IMR-90 (cell line): Measurements from ENCODE around the gene IDI2. TPM values are rescaled to one million over a fixed set of nuclear protein-coding genes. Genes with fewer than 3 reads are reported as not detected.

Experiments used
- ATAC-seq: fragments of 200-7000 bp; cut with Tn5 transposase; 2 replicates; pipeline ENCODE4 v1.9.1; 2020; ENCODE audit warnings: low read depth, mild to moderate bottlenecking, moderate library complexity
- BruUV-seq: library from RNA; stranded (reverse); fragments of 400-500 nt; replicated peaks from 2 replicates; lab custom pipeline; 2021; lab: Mats Ljungman, UMichigan
- CTCF ChIA-PET: fragments of 300-600 bp; formaldehyde crosslinking; extraction: SDS; loops from one replicate; lab custom pipeline; 2021; ENCODE audit warnings: antibody characterized with exemption; lab: Yijun Ruan, JAX
- POLR2A ChIA-PET: fragments of 300-600 bp; sonication (Branson Sonifier 250); formaldehyde crosslinking; loops from one replicate; lab custom pipeline; 2022; ENCODE audit warnings: antibody characterized with exemption; ENCODE audit not compliant: unreplicated experiment; lab: Charles Lee
- DNase-seq: peaks from one replicate; pipeline ENCODE4 v3.0.0; 2013
- H2AFZ ChIP-seq: replicated peaks from 2 replicates; pipeline ENCODE3; 2013; ENCODE audit warnings: low read length, mild to moderate bottlenecking; ENCODE audit not compliant: poor library complexity
- H2AK5ac ChIP-seq: 2 replicates; pipeline ENCODE4 v1.6.1; 2013; ENCODE audit warnings: low read depth, low read length, inconsistent platforms
- H2AK9ac ChIP-seq: replicated peaks from 2 replicates; pipeline ENCODE3; 2013; ENCODE audit warnings: mild to moderate bottlenecking, low read depth, low read length, moderate library complexity; ENCODE audit not compliant: poor library complexity
- H2BK120ac ChIP-seq: 2 replicates; pipeline ENCODE4 v1.6.1; 2013; ENCODE audit warnings: low read depth, low read length, inconsistent platforms
- H2BK15ac ChIP-seq: 3 replicates; pipeline ENCODE4 v1.6.1; 2013; ENCODE audit warnings: low read depth, low read length, inconsistent platforms
- H2BK20ac ChIP-seq: 2 replicates; pipeline ENCODE4 v1.6.1; 2013; ENCODE audit warnings: low read depth, mild to moderate bottlenecking, inconsistent platforms, low read length, moderate library complexity
- H2BK5ac ChIP-seq: 2 replicates; pipeline ENCODE4 v1.6.1; 2013; ENCODE audit warnings: mild to moderate bottlenecking, low read depth, low read length, inconsistent platforms; ENCODE audit not compliant: poor library complexity, severe bottlenecking
- H3K14ac ChIP-seq: replicated peaks from 2 replicates; pipeline ENCODE4 v1.6.1; 2013; ENCODE audit warnings: low read depth, low read length, inconsistent platforms
- H3K18ac ChIP-seq: 2 replicates; pipeline ENCODE4 v1.6.1; 2013; ENCODE audit warnings: low read depth, low read length, control low read depth
- H3K23ac ChIP-seq: 2 replicates; pipeline ENCODE4 v1.6.1; 2013; ENCODE audit warnings: low read depth, low read length, inconsistent platforms
- H3K27ac ChIP-seq: 2 replicates; pipeline ENCODE4 v1.5.1; 2013; ENCODE audit warnings: mild to moderate bottlenecking, control low read depth, low read length; ENCODE audit not compliant: insufficient read depth
- H3K27me3 ChIP-seq: 2 replicates; pipeline ENCODE4 v1.6.1; 2013; ENCODE audit warnings: low read length; ENCODE audit not compliant: control insufficient read depth, insufficient read depth
- H3K36me3 ChIP-seq: 2 replicates; pipeline ENCODE4 v1.6.1; 2013; ENCODE audit warnings: low read length, mixed read lengths; ENCODE audit not compliant: control insufficient read depth, insufficient read depth
- H3K4ac ChIP-seq: 2 replicates; pipeline ENCODE4 v1.6.1; 2013; ENCODE audit warnings: low read depth, low read length, inconsistent platforms
- H3K4me1 ChIP-seq: 2 replicates; pipeline ENCODE4 v1.6.1; 2013; ENCODE audit warnings: low read length, mixed read lengths; ENCODE audit not compliant: control insufficient read depth, insufficient read depth
- H3K4me2 ChIP-seq: 2 replicates; pipeline ENCODE4 v1.6.1; 2013; ENCODE audit warnings: low read depth, mild to moderate bottlenecking, control low read depth, low read length, moderate library complexity
- H3K4me3 ChIP-seq: 2 replicates; pipeline ENCODE4 v1.5.1; 2013; ENCODE audit warnings: low read depth, mild to moderate bottlenecking, control low read depth, low read length, moderate library complexity; ENCODE audit not compliant: insufficient read depth
- H3K56ac ChIP-seq: 2 replicates; pipeline ENCODE4 v1.6.1; 2013; ENCODE audit warnings: low read length, inconsistent platforms; ENCODE audit not compliant: insufficient read depth; ENCODE audit errors: extremely low read depth
- H3K79me1 ChIP-seq, 2 experiments: 2 replicates each; pipeline ENCODE4 v1.6.1; 2013; ENCODE audit warnings: low read length in 2 of 2, inconsistent platforms in 1 of 2, low read depth in 1 of 2
- H3K9ac ChIP-seq: 2 replicates; pipeline ENCODE4 v1.6.1; 2013; ENCODE audit warnings: low read depth, low read length, control low read depth
- H3K9me1 ChIP-seq: 2 replicates; pipeline ENCODE4 v1.6.1; 2013; ENCODE audit warnings: low read length, inconsistent platforms; ENCODE audit not compliant: insufficient read depth
- H3K9me3 ChIP-seq: 2 replicates; pipeline ENCODE4 v1.6.1; 2013; ENCODE audit warnings: low read length; ENCODE audit not compliant: control insufficient read depth, insufficient read depth
- H4K20me1 ChIP-seq: 2 replicates; pipeline ENCODE4 v1.6.1; 2013; ENCODE audit warnings: low read length, inconsistent platforms; ENCODE audit not compliant: insufficient read depth
- H4K5ac ChIP-seq: 2 replicates; pipeline ENCODE4 v1.6.1; 2013; ENCODE audit warnings: mild to moderate bottlenecking, low read depth, low read length, control low read depth
- H4K8ac ChIP-seq, 2 experiments: 2 replicates each; pipeline ENCODE4 v1.6.1; 2013; ENCODE audit warnings: low read depth in 2 of 2, low read length in 2 of 2, control low read depth in 1 of 2, inconsistent platforms in 1 of 2
- H4K91ac ChIP-seq: 2 replicates; pipeline ENCODE4 v1.6.1; 2013; ENCODE audit warnings: low read depth, low read length, inconsistent platforms; ENCODE audit not compliant: insufficient read depth
- BHLHE40 ChIP-seq: fragments of 150-350 bp; IDR thresholded peaks from 2 replicates; pipeline ENCODE4 v1.6.1; 2016; ENCODE audit warnings: mild to moderate bottlenecking, low read depth, low read length
- CEBPB ChIP-seq: IDR thresholded peaks from 2 replicates; pipeline ENCODE4 v1.6.1; 2012; ENCODE audit warnings: low read depth, low read length, improper control_type of control experiment
- CHD1 ChIP-seq: IDR thresholded peaks from 2 replicates; pipeline ENCODE4 v1.6.1; 2012; ENCODE audit warnings: low read depth, low read length, improper control_type of control experiment
- FOS ChIP-seq: fragments of 150-350 bp; IDR thresholded peaks from 2 replicates; pipeline ENCODE4 v1.6.1; 2016; ENCODE audit warnings: low read depth, low read length
- MAFK ChIP-seq: IDR thresholded peaks from 2 replicates; pipeline ENCODE4 v1.6.1; 2012; ENCODE audit warnings: low read depth, low read length, improper control_type of control experiment
- MAZ ChIP-seq: IDR thresholded peaks from 2 replicates; pipeline ENCODE4 v1.6.1; 2012; ENCODE audit warnings: low read depth, mild to moderate bottlenecking, low read length, improper control_type of control experiment, moderate library complexity, borderline replicate concordance
- POLR2A ChIP-seq: IDR thresholded peaks from 2 replicates; pipeline ENCODE4 v1.6.1; 2012; ENCODE audit warnings: mild to moderate bottlenecking, low read depth, low read length
- RAD21 ChIP-seq: IDR thresholded peaks from 2 replicates; pipeline ENCODE4 v1.6.1; 2012; ENCODE audit warnings: low read length, improper control_type of control experiment
- RCOR1 ChIP-seq: IDR thresholded peaks from 2 replicates; pipeline ENCODE4 v1.6.1; 2012; ENCODE audit warnings: mild to moderate bottlenecking, low read length, improper control_type of control experiment; ENCODE audit not compliant: insufficient replicate concordance
- SMC3 ChIP-seq: fragments of 150-350 bp; IDR thresholded peaks from 2 replicates; pipeline ENCODE4 v1.6.1; 2016; ENCODE audit warnings: low read depth, mild to moderate bottlenecking, antibody characterized with exemption, low read length, moderate library complexity
- WGBS, 2 experiments: methylation state at CpG; one replicate each; pipeline versions ENCODE4 v1.1.5 to v1.1.7; 2013; ENCODE audit warnings: missing lambda C conversion rate in 2 of 2; ENCODE audit not compliant: insufficient read length in 1 of 2; ENCODE audit errors: extremely low coverage in 2 of 2; 5-methylcytosine and 5-hydroxymethylcytosine counted together
- dilution Hi-C: fragments of 300-500 bp; cut with HindIII; formaldehyde crosslinking; loops from one replicate; pipeline ENCODE4 v1.14.3; 2018; ENCODE audit warnings: low sequenced_read_pairs; ENCODE audit not compliant: unreplicated experiment
- in situ Hi-C: fragments of 300-500 bp; cut with MboI; formaldehyde crosslinking; loops from 3 replicates; pipeline ENCODE4 v1.14.3; 2019; ENCODE audit warnings: low sequenced_read_pairs, inconsistent platforms, mixed read lengths
- intact Hi-C: fragments of 100-400 bp; cut with micrococcal nuclease; formaldehyde crosslinking; loops from 2 replicates; pipeline ENCODE4 v1.10.0; 2022
- polyA plus RNA-seq, 3 experiments: library from polyadenylated mRNA; depleted of rRNA; stranded (reverse); fragments of >200 nt; gene quantifications; 2 replicates each; pipeline ENCODE4 v1.2.3, GENCODE V29; 2012; ENCODE audit warnings: low replicate concordance in 1 of 3
- total RNA-seq: library from RNA; depleted of rRNA; stranded (reverse); fragments of >200 nt; gene quantifications from 2 replicates; pipeline ENCODE4 v1.2.3, GENCODE V29; 2012

The IDI2 gene
- total and polyA plus RNA-seq, 2 of the 4 experiments (the other 2 are of a cell fraction) = not detected

GRCh38 chr10:986881-987619 lies 38.6 kb downstream of the IDI2 start:
- peak overlapping the region; percentile 99 for H3K23ac ChIP-seq
- H2BK15ac ChIP-seq = peak overlapping the region; percentile 80; the same call in 2 of the 3 replicates
- peak overlapping the region; percentile 85; the same call in 1 of the 2 replicates for H2BK20ac ChIP-seq
- DNase-seq (peak; percentile 86), ATAC-seq (peak; percentile 25)
- H3K9me1 ChIP-seq = peaks cover 26% of the 10 kb centered on the region
- H4K91ac ChIP-seq = peak overlapping the region; percentile 99
- H4K20me1 ChIP-seq = peaks cover 27% of the 10 kb centered on the region
- H3K4me3 ChIP-seq = peak overlapping the region; percentile 63
- dilution Hi-C loops = no loop called here
- peak overlapping the region; percentile 87 for H4K5ac ChIP-seq
- in situ Hi-C loops = no loop called here
- H3K79me1 ChIP-seq = peaks cover 22 to 58% of the 10 kb centered on the region in 2 experiments
- peak overlapping the region; percentile 83 for H3K9ac ChIP-seq
- peak overlapping the region; percentile 83 for H3K18ac ChIP-seq
- peak overlapping the region; percentile 97 for H2BK5ac ChIP-seq
- TF ChIP-seq MAZ (peak; percentile 49; the same call in 1 of the 2 replicates), SMC3 (no peak), MAFK (no peak), RCOR1 (no peak), POLR2A (peak; percentile 52; the same call in 1 of the 2 replicates), FOS (no peak), RAD21 (no peak; the same call in 1 of the 2 replicates), CHD1 (no peak), BHLHE40 (0 out of 2 replicates have a peak, but pooled peaks have one; percentile 21), CEBPB (no peak)
- H3K4me2 ChIP-seq = peak overlapping the region; percentile 86
- peak overlapping the region; percentile 99 for H3K4ac ChIP-seq
- peak overlapping the region; percentile 73 to 99 for H4K8ac ChIP-seq
- BruUV-seq = TSS peak; percentile 74
- ChIA-PET POLR2A (interaction anchor here (0.6 kb wide), 1 partner anchor 58 kb away, joined by 4 read pairs; no protein-coding TSS in a partner anchor), CTCF (no interaction called here)
- intact Hi-C loops = loop anchor here (1.0 to 5.0 kb wide), 2 partner anchors 56 to 475 kb away; partner anchors contain the start of gene LARP4B
- H3K36me3 ChIP-seq = peaks cover 4% of the 10 kb centered on the region
- H3K56ac ChIP-seq = peak overlapping the region; percentile 95
- peak overlapping the region; percentile 86 for H3K27ac ChIP-seq
- H3K9me3 ChIP-seq = no peaks in the 10 kb centered on the region
- peak overlapping the region; percentile 92 for H2BK120ac ChIP-seq
- H3K14ac ChIP-seq = peak overlapping the region; percentile 99
- peak overlapping the region; percentile 100 for H2AK9ac ChIP-seq
- peak overlapping the region; percentile 97 for H2AK5ac ChIP-seq
- H2AFZ ChIP-seq = peak overlapping the region; percentile 92
- WGBS, 2 experiments = 60% methylated on average over 8 of the region's 14 CpGs; no CpG with 5 or more reads in 1 of the 2 experiments
- no peaks in the 10 kb centered on the region for H3K27me3 ChIP-seq
- peaks cover 13% of the 10 kb centered on the region for H3K4me1 ChIP-seq
